ENCODE data around the gene QRFP.

The QRFP gene

GRCh38 chr9:130929571-130930038 is 33.0 kb upstream of the QRFP start:
- no peak for TF ChIP-seq ZNF274 (IDR thresholded peaks at IDR 0.05; ENCODE audit: low read depth, low read length)
- no peak overlapping the region for H3K4me3 ChIP-seq (ENCODE audit: low read length)

GRCh38 chr9:130927995-130928900 is 31.6 kb upstream of the QRFP start:
- H3K4me3 ChIP-seq (ENCODE audit: low read length): no peak overlapping the region
- TF ChIP-seq ZNF274 (IDR thresholded peaks at IDR 0.05; ENCODE audit: low read depth, low read length): no peak

GRCh38 chr9:130927338-130927737 is 30.7 kb upstream of the QRFP start:
- no peak overlapping the region for H3K4me3 ChIP-seq (ENCODE audit: low read length)
- no peak for TF ChIP-seq ZNF274 (IDR thresholded peaks at IDR 0.05; ENCODE audit: low read depth, low read length)

- H3K4me3 ChIP-seq (ENCODE audit: low read length): no peak overlapping the region
- TF ChIP-seq ZNF274 (IDR thresholded peaks at IDR 0.05; ENCODE audit: low read depth, low read length): no peak
Observed at GRCh38 chr9:130925050-130925678, 28.6 kb upstream of the QRFP start.

GRCh38 chr9:130924448-130924788 is 27.8 kb upstream of the QRFP start:
- TF ChIP-seq ZNF274 (IDR thresholded peaks at IDR 0.05; ENCODE audit: low read depth, low read length): no peak
- H3K4me3 ChIP-seq (ENCODE audit: low read length): no peak overlapping the region

GRCh38 chr9:130923611-130924447 is 27.2 kb upstream of the QRFP start:
- no peak overlapping the region for H3K4me3 ChIP-seq (ENCODE audit: low read length)
- no peak for TF ChIP-seq ZNF274 (IDR thresholded peaks at IDR 0.05; ENCODE audit: low read depth, low read length)

- no peak overlapping the region for H3K4me3 ChIP-seq (ENCODE audit: low read length)
- TF ChIP-seq ZNF274 (IDR thresholded peaks at IDR 0.05; ENCODE audit: low read depth, low read length): no peak
Observed at GRCh38 chr9:130922893-130923610, 26.4 kb upstream of the QRFP start.

GRCh38 chr9:130921989-130922892 is 25.6 kb upstream of the QRFP start:
- no peak for TF ChIP-seq ZNF274 (IDR thresholded peaks at IDR 0.05; ENCODE audit: low read depth, low read length)
- H3K4me3 ChIP-seq (ENCODE audit: low read length): no peak overlapping the region

- TF ChIP-seq ZNF274 (IDR thresholded peaks at IDR 0.05; ENCODE audit: low read depth, low read length): no peak
- H3K4me3 ChIP-seq (ENCODE audit: low read length): no peak overlapping the region
Observed at GRCh38 chr9:130921300-130921988, 24.8 kb upstream of the QRFP start.

- no peak for TF ChIP-seq ZNF274 (IDR thresholded peaks at IDR 0.05; ENCODE audit: low read depth, low read length)
- H3K4me3 ChIP-seq (ENCODE audit: low read length): no peak overlapping the region
Observed at GRCh38 chr9:130920762-130921299, 24.2 kb upstream of the QRFP start.

GRCh38 chr9:130920233-130920632 is 23.6 kb upstream of the QRFP start:
- H3K4me3 ChIP-seq (ENCODE audit: low read length): no peak overlapping the region
- TF ChIP-seq ZNF274 (IDR thresholded peaks at IDR 0.05; ENCODE audit: low read depth, low read length): no peak

GRCh38 chr9:130919559-130920145 is 23.0 kb upstream of the QRFP start:
- TF ChIP-seq ZNF274 (IDR thresholded peaks at IDR 0.05; ENCODE audit: low read depth, low read length): no peak
- no peak overlapping the region for H3K4me3 ChIP-seq (ENCODE audit: low read length)

Measured in GM08714 (cell line).